Activated CD8-positive, alpha-beta T cell treated with anti-CD3 and anti-CD28 coated beads for 36 hours (primary cell): Measurements from ENCODE around the gene TNIP1. TPM values are rescaled to one million over a fixed set of nuclear protein-coding genes. Genes with fewer than 3 reads are reported as not detected.

Experiments
- ATAC-seq: fragments of 200-7000 bp; cut with Tn5 transposase; one replicate; pipeline ENCODE4 v1.10.0; 2021; ENCODE audit warnings: mild to moderate bottlenecking, moderate library complexity
- CTCF ChIA-PET: fragments of 350-600 bp; sonication (Branson Sonifier 250); formaldehyde crosslinking; loops from one replicate; lab custom pipeline; 2021; ENCODE audit warnings: antibody characterized with exemption; lab: Charles Lee
- POLR2A ChIA-PET: fragments of 350-600 bp; sonication (Branson Sonifier 250); formaldehyde crosslinking; loops from one replicate; lab custom pipeline; 2021; ENCODE audit warnings: antibody characterized with exemption; lab: Charles Lee
- DNase-seq: peaks from one replicate; pipeline ENCODE4 v3.0.0-alpha.2; 2020
- H3K27ac Mint-ChIP-seq: one replicate; pipeline ENCODE4 v1.8.0; 2021; ENCODE audit warnings: mild to moderate bottlenecking, mixed read lengths
- H3K27me3 Mint-ChIP-seq: one replicate; pipeline ENCODE4 v1.8.0; 2021; ENCODE audit warnings: mixed read lengths
- H3K36me3 Mint-ChIP-seq: one replicate; pipeline ENCODE4 v1.8.0; 2021; ENCODE audit warnings: low read depth, mixed read lengths
- H3K4me1 Mint-ChIP-seq: one replicate; pipeline ENCODE4 v1.8.0; 2021; ENCODE audit warnings: low read depth, mixed read lengths
- H3K4me3 Mint-ChIP-seq: one replicate; pipeline ENCODE4 v1.8.0; 2021; ENCODE audit warnings: mild to moderate bottlenecking, moderate library complexity, mixed read lengths
- H3K9me3 Mint-ChIP-seq: one replicate; pipeline ENCODE4 v1.8.0; 2021; ENCODE audit warnings: mixed read lengths
- CTCF ChIP-seq: fragments of 200-600 bp; IDR thresholded peaks from one replicate; pipeline ENCODE4 v1.8.0; 2022; ENCODE audit warnings: antibody characterized with exemption, mild to moderate bottlenecking
- intact Hi-C: fragments of 100-400 bp; cut with micrococcal nuclease; formaldehyde crosslinking; loops from one replicate; pipeline ENCODE4 v1.10.0; 2022
- total RNA-seq, 2 experiments: library from RNA; stranded (reverse); gene quantifications; one replicate each; pipeline ENCODE4 v1.2.3, GENCODE V29; 2021

Gene TNIP1
- total RNA-seq, 2 experiments from 2014 or later: 222 TPM

DNA sequence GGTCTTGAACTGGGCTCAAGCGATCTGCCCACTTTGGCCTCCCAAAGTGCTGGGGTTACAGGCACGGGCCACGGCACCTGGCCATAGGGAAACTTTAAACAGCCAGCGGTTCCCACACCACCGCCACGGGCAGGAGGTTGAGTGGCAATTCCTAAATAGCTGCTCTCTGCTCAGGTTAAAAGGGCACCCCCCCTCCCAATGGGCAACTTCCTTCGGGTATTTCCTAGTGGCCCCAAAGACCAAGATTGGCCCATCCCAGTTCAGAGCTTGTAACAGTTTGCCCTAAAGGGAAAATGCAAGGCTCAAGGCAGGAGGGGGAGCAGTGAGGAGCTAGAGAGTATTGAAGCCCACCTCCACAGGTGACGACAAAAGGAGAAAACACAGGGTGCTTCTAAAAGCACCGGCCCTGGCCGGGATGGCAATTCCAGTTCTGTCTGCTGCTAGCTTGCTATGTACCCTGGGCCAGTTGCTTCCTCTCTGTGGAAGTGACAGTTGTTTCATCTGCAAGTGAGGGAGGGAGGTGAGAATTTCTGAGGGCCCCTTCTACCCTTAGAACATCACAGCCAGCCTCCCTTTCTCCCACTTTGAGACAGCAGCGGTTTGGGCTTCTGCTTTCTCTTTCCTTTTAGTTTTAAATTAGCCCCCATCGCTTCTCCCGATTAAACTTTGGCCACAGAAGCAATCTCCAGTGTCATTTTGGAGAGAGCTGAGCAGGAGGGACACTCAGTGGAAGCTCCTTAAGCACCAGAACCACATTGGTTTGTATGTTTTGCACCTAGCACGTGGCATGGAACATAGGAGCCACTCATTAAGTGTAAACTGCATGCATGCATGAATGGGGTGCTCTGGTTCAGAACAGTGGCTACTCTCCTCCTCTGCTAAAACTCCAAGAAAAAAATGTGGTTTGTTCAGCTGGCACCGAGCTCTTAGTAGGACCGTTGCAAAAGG lies 17.3 kb upstream of the TNIP1 start:
- POLR2A ChIA-PET: interaction anchor here (0.7 to 5.7 kb wide), 14 partner anchors 9 to 58 kb away, joined by 3 to 65 read pairs (median 4); partner anchors contain the start of gene TNIP1
- Mint-ChIP-seq H3K27me3 (no peaks in the 10 kb centered on the region), H3K4me1 (peaks cover 69% of the 10 kb centered on the region), H3K27ac (peak overlapping the region; percentile 59), H3K36me3 (peaks cover 43% of the 10 kb centered on the region), H3K9me3 (no peaks in the 10 kb centered on the region), H3K4me3 (peak overlapping the region; percentile 41)
- intact Hi-C loops: loop anchor here (5.0 kb wide), 1 partner anchor 46 kb away; no protein-coding TSS in a partner anchor
- DNase-seq: peak; percentile 77
- ATAC-seq: peak; percentile 75
- CTCF ChIA-PET: interaction anchor here (1.0 to 6.2 kb wide), 10 partner anchors 8 to 141 kb away, joined by 3 to 59 read pairs (median 6); no protein-coding TSS in a partner anchor
- TF ChIP-seq CTCF: no peak

DNA sequence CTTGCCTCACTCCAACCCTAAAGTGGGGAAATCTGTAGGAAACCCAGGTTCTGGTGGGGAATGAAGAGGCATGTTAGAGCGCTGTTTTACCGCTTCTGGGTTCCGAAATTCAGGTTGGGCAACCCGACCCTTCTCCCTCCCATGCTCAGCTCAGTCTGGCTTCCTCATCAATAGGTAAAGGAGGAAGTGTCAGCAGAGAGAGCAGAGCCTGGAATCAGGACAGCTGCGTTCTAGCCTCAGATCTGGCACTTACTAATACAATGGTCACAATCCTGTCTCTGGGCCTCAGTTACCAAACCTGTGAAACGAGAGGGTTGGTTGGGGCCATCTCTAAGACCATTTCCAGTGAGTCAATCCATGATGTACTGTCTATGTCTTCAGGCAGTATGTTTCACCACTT lies 16.2 kb upstream of the TNIP1 start:
- H3K27ac Mint-ChIP-seq: peak overlapping the region; percentile 59
- H3K4me3 Mint-ChIP-seq: no peak overlapping the region
- DNase-seq: no peak
- no peaks in the 10 kb centered on the region for H3K27me3 Mint-ChIP-seq
- H3K9me3 Mint-ChIP-seq: no peaks in the 10 kb centered on the region
- intact Hi-C loops: loop anchor here (5.0 kb wide), 1 partner anchor 45 kb away; no protein-coding TSS in a partner anchor
- no peak for TF ChIP-seq CTCF
- CTCF ChIA-PET: interaction anchor here (0.7 to 6.2 kb wide), 7 partner anchors 10 to 107 kb away, joined by 3 to 59 read pairs (median 10); no protein-coding TSS in a partner anchor
- POLR2A ChIA-PET: interaction anchor here (1.0 to 5.7 kb wide), 5 partner anchors 13 to 29 kb away, joined by 3 to 65 read pairs (median 8); partner anchors contain the start of gene TNIP1
- H3K36me3 Mint-ChIP-seq: peaks cover 37% of the 10 kb centered on the region
- H3K4me1 Mint-ChIP-seq: peaks cover 76% of the 10 kb centered on the region
- no peak for ATAC-seq

DNA sequence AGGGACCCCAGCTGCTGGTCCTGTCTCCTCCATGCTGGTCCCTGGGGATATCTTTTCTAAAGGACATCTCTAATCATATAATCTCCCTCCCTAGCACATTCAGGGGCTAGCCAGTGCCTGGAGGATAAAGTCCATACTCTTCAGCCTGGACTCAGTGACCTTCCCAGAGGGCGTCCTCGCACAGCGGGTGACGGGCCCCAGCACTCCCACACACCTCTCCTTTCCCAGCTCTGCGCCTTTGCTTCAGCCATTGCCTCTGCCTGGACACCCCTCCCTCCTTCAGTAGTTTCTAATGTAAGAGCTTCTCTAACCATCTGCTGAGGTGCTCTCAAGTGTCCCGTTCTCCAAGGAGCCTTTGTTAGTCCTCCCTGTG lies 15.2 kb upstream of the TNIP1 start:
- POLR2A ChIA-PET: interaction anchor here (1.0 to 5.7 kb wide), 6 partner anchors 11 to 37 kb away, joined by 3 to 65 read pairs (median 4); partner anchors contain the start of gene TNIP1
- Mint-ChIP-seq H3K27ac (peak overlapping the region; percentile 78), H3K27me3 (no peaks in the 10 kb centered on the region), H3K9me3 (no peaks in the 10 kb centered on the region), H3K36me3 (peaks cover 30% of the 10 kb centered on the region), H3K4me1 (peaks cover 83% of the 10 kb centered on the region), H3K4me3 (no peak overlapping the region)
- TF ChIP-seq CTCF: no peak
- intact Hi-C loops: loop anchor here (5.0 kb wide), 1 partner anchor 44 kb away; no protein-coding TSS in a partner anchor
- DNase-seq (no peak), ATAC-seq (no peak)
- CTCF ChIA-PET: interaction anchor here (0.9 to 6.2 kb wide), 6 partner anchors 9 to 108 kb away, joined by 3 to 59 read pairs (median 7); no protein-coding TSS in a partner anchor

DNA sequence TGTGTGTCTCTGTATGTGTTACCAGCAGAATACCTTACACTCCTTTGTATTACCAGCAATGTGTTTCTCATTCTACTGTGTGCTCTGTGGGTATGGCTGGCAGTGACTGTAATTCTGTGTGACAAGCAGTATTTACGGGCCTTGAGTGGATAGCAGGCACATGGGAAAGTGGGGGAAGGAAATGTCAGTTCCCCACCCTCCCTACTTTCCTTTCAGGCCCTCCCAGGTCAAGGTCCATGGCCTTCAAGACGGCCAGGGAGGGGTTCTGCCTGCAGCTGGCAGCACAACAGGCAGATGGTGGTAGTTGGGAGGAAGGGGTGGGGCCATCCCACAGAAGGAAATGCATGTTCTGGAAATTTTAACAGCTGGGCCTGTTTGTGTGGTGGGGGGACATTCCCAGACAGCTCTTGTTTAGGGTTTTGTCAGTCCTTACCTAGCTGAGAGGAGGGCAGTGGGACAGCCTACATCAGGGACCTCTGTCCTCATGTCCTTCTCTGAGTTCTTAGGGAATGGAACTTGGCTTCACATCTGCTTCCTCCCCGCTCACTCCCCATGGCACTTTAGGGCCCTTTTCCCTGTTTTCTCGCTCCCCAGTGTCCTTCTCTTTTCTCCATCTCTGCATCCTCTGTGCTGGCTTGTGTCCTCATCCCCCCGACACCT lies 14.6 kb upstream of the TNIP1 start:
- no peak overlapping the region for H3K4me3 Mint-ChIP-seq
- intact Hi-C loops: loop anchor here (5.0 kb wide), 1 partner anchor 43 kb away; no protein-coding TSS in a partner anchor

More for the DNA sequence above, 14.6 kb upstream of the TNIP1 start:
- POLR2A ChIA-PET: interaction anchor here (1.0 to 5.7 kb wide), 7 partner anchors 11 to 37 kb away, joined by 3 to 65 read pairs (median 3); partner anchors contain the start of gene TNIP1
- peaks cover 81% of the 10 kb centered on the region for H3K4me1 Mint-ChIP-seq
- peaks cover 4% of the 10 kb centered on the region for H3K27me3 Mint-ChIP-seq
- CTCF ChIA-PET: interaction anchor here (0.9 to 6.2 kb wide), 4 partner anchors 9 to 45 kb away, joined by 4 to 59 read pairs (median 28); no protein-coding TSS in a partner anchor
- no peak for DNase-seq
- H3K27ac Mint-ChIP-seq: peak overlapping the region; percentile 93
- peaks cover 25% of the 10 kb centered on the region for H3K36me3 Mint-ChIP-seq
- ATAC-seq: no peak
- no peaks in the 10 kb centered on the region for H3K9me3 Mint-ChIP-seq
- TF ChIP-seq CTCF: no peak
